Neural cell (in vitro differentiated cells): ENCODE measurements around the gene SLC1A2. TPM values are rescaled to one million over a fixed set of nuclear protein-coding genes. Genes with fewer than 3 reads are reported as not detected.

Experiments
- H2AFZ ChIP-seq: fragments of 200-600, 300-800 bp; sonication (generic), shearing (Covaris generic); 2 replicates; pipeline ENCODE4 v1.6.0; 2014; ENCODE audit warnings: low read depth, mild to moderate bottlenecking, antibody characterized with exemption, low read length, moderate library complexity
- H3F3A ChIP-seq: fragments of 200-600 bp; shearing (Covaris generic); 2 replicates; pipeline ENCODE4 v1.6.1; 2016; ENCODE audit warnings: mild to moderate bottlenecking, moderate library complexity, mixed read lengths, antibody characterized with exemption, low read length; ENCODE audit not compliant: insufficient read depth, poor library complexity, severe bottlenecking
- H3K27ac ChIP-seq: fragments of 200-600, 300-800 bp; sonication (generic), shearing (Covaris generic); 2 replicates; pipeline ENCODE4 v1.5.1; 2014; ENCODE audit warnings: mild to moderate bottlenecking, low read length, moderate library complexity
- H3K27me3 ChIP-seq: fragments of 300-800, 200-600 bp; sonication (generic), shearing (Covaris generic); 2 replicates; pipeline ENCODE4 v1.6.0; 2014; ENCODE audit warnings: mild to moderate bottlenecking, low read depth, low read length, moderate library complexity; ENCODE audit not compliant: insufficient read depth
- H3K36me3 ChIP-seq: fragments of 300-800, 200-600 bp; sonication (generic), shearing (Covaris generic); 2 replicates; pipeline ENCODE4 v1.5.1; 2014; ENCODE audit warnings: mild to moderate bottlenecking, antibody characterized with exemption, low read length, moderate library complexity; ENCODE audit not compliant: insufficient read depth
- H3K4me2 ChIP-seq: fragments of 300-800, 200-600 bp; sonication (generic), shearing (Covaris generic); 2 replicates; pipeline ENCODE4 v1.6.0; 2014; ENCODE audit warnings: mild to moderate bottlenecking, low read length
- H3K4me3 ChIP-seq: fragments of 300-800, 200-600 bp; sonication (generic), shearing (Covaris generic); 2 replicates; pipeline ENCODE4 v1.5.1; 2014; ENCODE audit warnings: mild to moderate bottlenecking, low read length, moderate library complexity
- H3K79me2 ChIP-seq: fragments of 200-600 bp; shearing (Covaris generic); replicated peaks from 2 replicates; pipeline ENCODE4 v1.6.0; 2014; ENCODE audit warnings: mild to moderate bottlenecking, low read length, moderate library complexity; ENCODE audit not compliant: insufficient read depth
- H3K9ac ChIP-seq: fragments of 300-800, 200-600 bp; sonication (generic), shearing (Covaris generic); 2 replicates; pipeline ENCODE4 v1.6.1; 2016; ENCODE audit warnings: mild to moderate bottlenecking, low read length, mixed read lengths
- H3K9me2 ChIP-seq: fragments of 200-600 bp; shearing (Covaris generic); 2 replicates; pipeline ENCODE4 v1.6.1; 2016; ENCODE audit warnings: mild to moderate bottlenecking, low read length, mixed read lengths; ENCODE audit not compliant: insufficient read depth
- H3K9me3 ChIP-seq: fragments of 200-600, 300-800 bp; sonication (generic), shearing (Covaris generic); 2 replicates; pipeline ENCODE4 v1.6.1; 2016; ENCODE audit warnings: mild to moderate bottlenecking, mixed run types, low read length, moderate library complexity, mixed read lengths
- H4K20me1 ChIP-seq: fragments of 200-600 bp; shearing (Covaris generic); 2 replicates; pipeline ENCODE4 v1.6.1; 2016; ENCODE audit warnings: mild to moderate bottlenecking, mixed run types; ENCODE audit not compliant: insufficient read depth
- CTCF ChIP-seq: fragments of 450-650 bp; IDR thresholded peaks from 2 replicates; pipeline ENCODE4 v1.5.1; 2014; ENCODE audit warnings: antibody characterized with exemption, mild to moderate bottlenecking, moderate library complexity; ENCODE audit not compliant: poor library complexity, severe bottlenecking
- EP300 ChIP-seq: fragments of 450-650 bp; conservative IDR thresholded peaks from 2 replicates; pipeline ENCODE4 v1.6.1; 2014; ENCODE audit warnings: antibody characterized with exemption, mild to moderate bottlenecking, moderate library complexity; ENCODE audit not compliant: poor library complexity, severe bottlenecking
- EZH2 ChIP-seq: fragments of 200-600, 300-800 bp; shearing (Covaris generic), sonication (generic); IDR thresholded peaks from 2 replicates; pipeline ENCODE4 v1.6.1; 2014; ENCODE audit warnings: antibody characterized with exemption, low read length, borderline replicate concordance, mild to moderate bottlenecking; ENCODE audit not compliant: insufficient read depth, poor library complexity, severe bottlenecking
- MXI1 ChIP-seq: fragments of 450-650 bp; conservative IDR thresholded peaks from 2 replicates; pipeline ENCODE4 v1.6.1; 2014; ENCODE audit warnings: antibody characterized with exemption, mild to moderate bottlenecking; ENCODE audit not compliant: poor library complexity, severe bottlenecking
- POLR2AphosphoS5 ChIP-seq: IDR thresholded peaks from 2 replicates; pipeline ENCODE4 v1.6.1; 2012
- RAD21 ChIP-seq: fragments of 450-650 bp; conservative IDR thresholded peaks from 2 replicates; pipeline ENCODE4 v1.6.1; 2014; ENCODE audit warnings: antibody characterized with exemption, mild to moderate bottlenecking, moderate library complexity
- SMC3 ChIP-seq: fragments of 450-650 bp; conservative IDR thresholded peaks from 2 replicates; pipeline ENCODE4 v1.6.1; 2014; ENCODE audit warnings: antibody characterized with exemption, mild to moderate bottlenecking, moderate library complexity; ENCODE audit not compliant: poor library complexity
- TAF1 ChIP-seq: IDR thresholded peaks from 2 replicates; pipeline ENCODE4 v1.6.1; 2012; ENCODE audit warnings: low read depth
- polyA plus RNA-seq: library from polyadenylated mRNA; depleted of rRNA; stranded (reverse); fragments of >200 nt; gene quantifications from 2 replicates; pipeline ENCODE4 v1.2.3, GENCODE V29; 2014
- TF ChIP-seq, protein P1 (sequence below): IDR thresholded peaks from 2 replicates; pipeline ENCODE4 v1.6.1; 2012; ENCODE audit warnings: borderline replicate concordance

SLC1A2 gene
- polyA plus RNA-seq, 1 donor from 2014 or later, result 134 TPM

GRCh38 chr11:35321532-35322317 lies 97.6 kb downstream of the SLC1A2 start:
- Histone ChIP-seq H3K36me3 (no peaks in the 10 kb centered on the region), H3K4me3 (no peak overlapping the region), H3K4me2 (no peak overlapping the region), H3K79me2 (no peaks in the 10 kb centered on the region), H4K20me1 (no peaks in the 10 kb centered on the region), H3K9me2 (no peaks in the 10 kb centered on the region), H3F3A (no peaks in the 10 kb centered on the region), H3K9ac (no peak overlapping the region), H3K27ac (no peak overlapping the region), H3K9me3 (no peaks in the 10 kb centered on the region), H3K27me3 (no peaks in the 10 kb centered on the region), H2AFZ (no peak overlapping the region)
- TF ChIP-seq TAF1, result no peak
- no peak for TF ChIP-seq CTCF
- TF ChIP-seq, protein P1, sequence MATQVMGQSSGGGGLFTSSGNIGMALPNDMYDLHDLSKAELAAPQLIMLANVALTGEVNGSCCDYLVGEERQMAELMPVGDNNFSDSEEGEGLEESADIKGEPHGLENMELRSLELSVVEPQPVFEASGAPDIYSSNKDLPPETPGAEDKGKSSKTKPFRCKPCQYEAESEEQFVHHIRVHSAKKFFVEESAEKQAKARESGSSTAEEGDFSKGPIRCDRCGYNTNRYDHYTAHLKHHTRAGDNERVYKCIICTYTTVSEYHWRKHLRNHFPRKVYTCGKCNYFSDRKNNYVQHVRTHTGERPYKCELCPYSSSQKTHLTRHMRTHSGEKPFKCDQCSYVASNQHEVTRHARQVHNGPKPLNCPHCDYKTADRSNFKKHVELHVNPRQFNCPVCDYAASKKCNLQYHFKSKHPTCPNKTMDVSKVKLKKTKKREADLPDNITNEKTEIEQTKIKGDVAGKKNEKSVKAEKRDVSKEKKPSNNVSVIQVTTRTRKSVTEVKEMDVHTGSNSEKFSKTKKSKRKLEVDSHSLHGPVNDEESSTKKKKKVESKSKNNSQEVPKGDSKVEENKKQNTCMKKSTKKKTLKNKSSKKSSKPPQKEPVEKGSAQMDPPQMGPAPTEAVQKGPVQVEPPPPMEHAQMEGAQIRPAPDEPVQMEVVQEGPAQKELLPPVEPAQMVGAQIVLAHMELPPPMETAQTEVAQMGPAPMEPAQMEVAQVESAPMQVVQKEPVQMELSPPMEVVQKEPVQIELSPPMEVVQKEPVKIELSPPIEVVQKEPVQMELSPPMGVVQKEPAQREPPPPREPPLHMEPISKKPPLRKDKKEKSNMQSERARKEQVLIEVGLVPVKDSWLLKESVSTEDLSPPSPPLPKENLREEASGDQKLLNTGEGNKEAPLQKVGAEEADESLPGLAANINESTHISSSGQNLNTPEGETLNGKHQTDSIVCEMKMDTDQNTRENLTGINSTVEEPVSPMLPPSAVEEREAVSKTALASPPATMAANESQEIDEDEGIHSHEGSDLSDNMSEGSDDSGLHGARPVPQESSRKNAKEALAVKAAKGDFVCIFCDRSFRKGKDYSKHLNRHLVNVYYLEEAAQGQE, result no peak
- no peak for TF ChIP-seq EP300

GRCh38 chr11:35321111-35321510 lies 98.2 kb downstream of the SLC1A2 start:
- Histone ChIP-seq H3F3A (no peaks in the 10 kb centered on the region), H3K9ac (no peak overlapping the region), H3K4me2 (no peak overlapping the region), H3K79me2 (no peaks in the 10 kb centered on the region), H4K20me1 (no peaks in the 10 kb centered on the region), H3K27me3 (no peaks in the 10 kb centered on the region), H3K4me3 (no peak overlapping the region), H3K27ac (no peak overlapping the region), H2AFZ (no peak overlapping the region), H3K9me3 (no peaks in the 10 kb centered on the region), H3K9me2 (no peaks in the 10 kb centered on the region), H3K36me3 (no peaks in the 10 kb centered on the region)
- no peak for TF ChIP-seq CTCF
- no peak for TF ChIP-seq SMC3
- TF ChIP-seq EZH2, result no peak
- no peak for TF ChIP-seq RAD21
- TF ChIP-seq TAF1, result no peak
- TF ChIP-seq, protein P1, result no peak
- TF ChIP-seq EP300, result no peak
- no peak for TF ChIP-seq MXI1
- no peak for TF ChIP-seq POLR2AphosphoS5
